GM03348 (cell line): Measurements from ENCODE around the gene PHACTR1.

Experiments
- DNase-seq: peaks from one replicate; pipeline ENCODE4 v3.0.0; 2012; ENCODE audit warnings: low spot score

Gene PHACTR1

GRCh38 chr6:12849809-12850198, 133.2 kb downstream of the PHACTR1 start:
- peak; percentile 18 for DNase-seq

GRCh38 chr6:12851123-12851695, 134.6 kb downstream of the PHACTR1 start:
- peak; percentile 51 for DNase-seq

- no peak for DNase-seq
Observed at GRCh38 chr6:12861603-12862002, 145.0 kb downstream of the PHACTR1 start.

DNA sequence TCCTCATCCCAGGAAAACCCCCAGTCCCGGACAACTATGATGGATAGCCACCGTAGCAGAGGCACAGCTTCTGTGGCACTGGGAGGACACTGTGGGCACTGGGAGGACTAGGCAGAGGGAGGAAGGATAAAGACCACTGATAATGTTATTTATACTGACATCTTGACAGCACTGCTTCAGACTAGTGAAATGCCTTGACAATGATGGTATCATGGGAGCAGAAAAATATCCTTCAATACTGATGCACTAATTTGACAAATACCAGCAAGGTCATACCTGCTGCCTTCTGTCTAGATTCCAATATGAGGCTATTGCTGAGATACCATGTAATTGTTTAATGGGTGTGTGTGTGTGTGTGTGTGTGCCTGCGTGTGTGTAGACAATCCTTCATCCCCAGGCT, 148.6 kb downstream of the PHACTR1 start:
- no peak for DNase-seq

- no peak for DNase-seq
Observed at GRCh38 chr6:12865671-12866181, 149.2 kb downstream of the PHACTR1 start.

- no peak for DNase-seq
Observed at GRCh38 chr6:12866422-12867029, 150.0 kb downstream of the PHACTR1 start.

DNA sequence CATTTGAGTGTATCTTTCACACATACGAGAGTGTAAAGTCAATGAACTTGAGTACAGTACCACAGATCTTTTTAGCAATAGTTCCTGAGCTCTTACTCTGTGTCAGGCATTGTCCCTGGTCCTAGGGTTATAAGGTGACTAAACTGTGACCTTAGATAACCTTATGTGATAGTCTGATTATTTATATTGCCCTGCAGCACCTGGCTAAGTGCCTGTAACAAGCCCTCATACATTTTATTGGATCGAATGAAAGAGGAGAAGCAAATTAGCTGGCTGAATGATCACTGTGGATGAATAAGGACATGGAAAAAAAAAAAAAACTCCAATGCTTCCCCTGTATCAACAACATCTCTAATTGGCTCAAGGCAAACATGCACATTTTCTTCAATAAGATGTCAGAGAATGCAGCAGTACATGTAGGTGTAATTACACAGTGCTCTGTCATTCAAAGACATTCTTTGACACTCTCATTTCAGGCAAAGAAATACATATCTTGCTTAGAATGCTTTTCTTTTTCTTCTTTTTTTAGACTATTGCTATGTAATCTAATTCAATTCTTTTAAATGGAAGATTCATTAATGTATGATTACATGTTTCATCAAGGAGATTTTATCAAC, 153.4 kb downstream of the PHACTR1 start:
- DNase-seq: no peak

- DNase-seq: no peak
Observed at GRCh38 chr6:12873691-12874090, 157.1 kb downstream of the PHACTR1 start.

GRCh38 chr6:12875051-12875450, 158.5 kb downstream of the PHACTR1 start:
- peak; percentile 54 for DNase-seq

- no peak for DNase-seq
Observed at GRCh38 chr6:12878741-12879140, 162.2 kb downstream of the PHACTR1 start.

DNA sequence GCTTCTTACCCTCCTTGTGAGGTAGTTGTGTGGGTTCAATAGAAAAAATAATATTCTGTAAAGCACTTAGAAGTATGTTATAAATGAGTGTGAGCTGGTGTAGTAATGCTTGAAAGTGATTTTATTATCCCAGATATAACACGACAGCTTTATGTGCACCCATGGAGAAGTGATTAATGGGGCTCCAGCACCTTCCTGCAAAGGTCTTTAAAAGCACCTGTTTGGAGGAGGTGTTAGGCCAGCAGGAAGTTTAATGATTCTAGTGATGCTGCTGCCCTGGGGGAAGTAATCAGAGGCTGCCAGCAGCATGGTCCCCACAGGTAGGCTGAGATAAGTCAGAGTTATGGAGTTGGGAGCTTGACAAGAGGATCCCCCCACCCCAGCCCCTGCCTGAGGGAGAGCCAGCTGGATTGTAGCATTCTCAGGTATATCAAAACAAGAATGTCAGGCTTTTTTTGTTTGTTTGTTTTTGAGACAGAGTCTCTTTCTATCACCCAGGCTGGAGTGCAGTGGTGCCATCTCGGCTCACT, 166.3 kb downstream of the PHACTR1 start:
- no peak for DNase-seq

- no peak for DNase-seq
Observed at GRCh38 chr6:12884983-12885382, 168.4 kb downstream of the PHACTR1 start.

DNA sequence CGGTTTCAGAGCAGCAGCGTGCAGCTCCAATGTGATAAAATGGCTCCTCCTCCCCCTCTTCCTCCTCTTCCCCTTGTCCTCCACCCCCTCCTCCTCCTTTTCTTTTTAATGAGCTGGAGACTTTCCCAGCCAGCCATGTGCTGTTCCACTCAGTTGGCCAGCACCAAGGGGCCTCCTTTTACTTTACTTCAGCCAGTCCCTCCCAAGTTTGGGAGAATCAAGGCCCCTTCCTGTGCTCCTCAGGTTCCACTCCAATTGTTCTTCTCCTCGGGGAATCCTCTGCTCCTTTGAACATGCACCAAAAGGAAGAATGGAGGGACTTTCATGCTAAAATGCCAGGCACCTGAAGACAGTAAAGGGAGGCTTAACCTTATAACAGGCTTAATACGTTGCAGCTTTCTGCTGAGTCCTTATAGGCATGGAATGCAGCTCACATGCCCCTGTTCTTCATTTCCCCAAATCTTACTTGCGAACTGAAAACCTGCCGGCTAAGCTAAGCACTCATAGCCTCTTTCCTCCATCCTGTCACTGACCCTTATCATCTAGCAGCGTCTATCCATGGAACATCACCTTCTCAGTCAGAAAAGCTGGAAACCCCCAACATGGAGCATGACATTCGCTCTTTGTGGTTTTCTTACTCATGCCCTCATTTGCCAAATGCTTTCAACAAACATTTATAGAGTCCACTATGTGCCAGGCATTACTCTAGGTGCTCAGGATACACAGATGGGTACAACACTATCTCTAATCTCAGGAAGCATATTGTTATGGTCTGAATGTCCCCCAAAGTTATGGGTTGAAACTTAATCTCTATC, 170.6 kb downstream of the PHACTR1 start:
- peak; percentile 14 for DNase-seq

- DNase-seq: no peak
Observed at GRCh38 chr6:12890171-12890790, 173.7 kb downstream of the PHACTR1 start.

GRCh38 chr6:12891595-12891994, 175.0 kb downstream of the PHACTR1 start:
- DNase-seq: no peak

DNA sequence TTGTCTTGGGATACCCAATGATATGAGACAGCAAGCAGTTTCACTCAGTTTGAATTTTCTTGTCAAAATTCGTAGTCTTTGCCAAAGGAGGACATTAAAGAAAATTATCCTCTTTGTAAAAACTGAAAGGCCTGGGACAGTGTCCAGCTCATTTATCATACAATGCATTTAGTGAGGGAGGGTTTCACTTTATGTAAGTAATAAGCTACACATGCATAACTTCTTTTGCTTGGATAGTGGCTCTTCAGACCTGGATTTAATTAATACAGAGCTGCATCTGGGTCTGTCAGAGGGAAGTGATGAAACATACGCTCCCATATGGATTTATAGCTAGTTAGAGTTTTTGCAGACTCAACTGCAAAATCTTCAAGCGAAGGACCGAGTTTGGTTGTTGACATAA, 175.6 kb downstream of the PHACTR1 start:
- no peak for DNase-seq

DNA sequence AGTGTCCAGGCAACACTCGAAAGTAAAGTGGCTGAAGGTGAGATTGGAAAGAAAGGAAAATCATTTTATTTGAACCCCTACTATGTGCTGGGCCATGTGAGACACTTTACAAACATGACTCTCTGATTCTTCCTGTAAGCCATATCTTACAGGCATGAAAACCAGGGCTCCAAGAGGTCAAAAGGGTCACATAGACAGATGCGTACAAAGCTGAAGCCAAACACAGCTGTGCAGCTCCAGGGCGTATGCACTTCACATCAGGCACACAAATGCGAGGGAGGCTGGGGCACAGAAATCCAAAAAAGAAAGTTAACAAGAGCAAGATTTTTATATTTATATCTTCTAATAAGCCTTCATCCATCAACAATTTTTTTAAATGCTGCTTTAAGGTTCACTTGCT, 176.5 kb downstream of the PHACTR1 start:
- DNase-seq: no peak

DNA sequence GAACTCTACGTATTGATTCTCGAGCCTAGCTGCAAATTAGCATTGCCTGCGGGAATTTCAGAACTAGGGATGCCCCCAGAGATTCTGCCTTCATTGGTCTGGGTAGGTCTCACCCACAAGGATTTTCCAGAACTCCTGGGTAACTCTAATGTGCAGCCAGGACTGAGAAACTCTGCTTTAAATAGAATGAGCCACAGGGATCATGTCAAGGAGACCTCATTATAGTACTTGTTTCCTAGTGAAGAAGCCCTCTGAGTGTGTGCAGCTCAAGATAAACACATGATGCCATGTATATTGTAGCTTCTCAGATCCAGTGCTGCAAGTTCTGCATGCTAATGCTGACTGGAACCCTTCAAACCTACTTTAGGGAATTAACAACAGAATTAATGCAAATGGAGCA, 179.2 kb downstream of the PHACTR1 start:
- DNase-seq: no peak

- DNase-seq: no peak
Observed at GRCh38 chr6:12896208-12896733, 179.7 kb downstream of the PHACTR1 start.

- no peak for DNase-seq
Observed at GRCh38 chr6:12898603-12899002, 182.0 kb downstream of the PHACTR1 start.

DNA sequence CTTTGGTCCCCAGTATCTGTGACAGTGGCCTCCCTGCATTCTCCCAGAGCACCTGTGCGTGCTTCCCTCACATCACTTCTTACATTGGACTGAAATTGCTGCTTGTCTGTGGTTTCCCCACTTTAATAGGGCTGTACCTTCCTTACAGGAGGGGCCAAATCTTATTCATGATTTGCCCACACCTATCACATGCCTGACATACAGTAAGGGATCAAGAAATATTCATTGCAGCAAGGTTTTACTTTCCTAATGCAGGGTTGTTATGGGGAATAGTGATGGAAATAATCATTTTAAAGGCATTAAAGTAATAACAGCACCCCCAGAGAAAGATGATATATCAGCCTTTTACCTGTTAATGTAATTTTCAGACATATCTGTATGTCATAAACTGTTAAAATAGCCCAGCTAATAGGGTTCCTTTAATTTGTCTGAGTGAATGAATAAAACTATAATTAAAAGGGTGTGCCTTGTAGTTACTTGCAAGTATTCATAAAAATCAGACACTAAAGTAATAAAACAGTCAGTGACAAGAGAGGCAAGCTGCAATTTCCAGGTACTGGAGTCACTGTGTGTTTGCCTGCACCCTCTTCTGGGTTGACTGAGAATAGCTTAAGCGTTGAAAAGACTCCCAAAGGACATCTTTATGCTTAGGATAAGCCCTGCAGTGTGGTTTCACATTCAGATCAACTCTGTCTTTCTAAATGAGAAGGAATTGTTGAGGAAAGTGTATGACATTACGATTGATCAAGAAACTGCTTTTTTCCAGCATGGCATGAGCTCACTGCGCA, 182.7 kb downstream of the PHACTR1 start:
- DNase-seq: no peak
